Endothelial cell of umbilical vein (primary cell): Measurements from ENCODE around the gene SV2C. TPM values are rescaled to one million over a fixed set of nuclear protein-coding genes. Genes with fewer than 3 reads are reported as not detected.
"Not testable (repeated sequence)": the region's sequence is repeated elsewhere in the genome, so short reads cannot be mapped to it uniquely, and the experiment has no call there.

Source experiments
- BruUV-seq: library from RNA; stranded (reverse); fragments of 400-500 nt; replicated peaks from 2 replicates; lab custom pipeline; 2021; lab: Mats Ljungman, UMichigan
- CTCF ChIA-PET: fragments of 300-600, 350-600 bp; sonication (Branson Sonifier 250); formaldehyde crosslinking; loops from one replicate; lab custom pipeline; 2021; ENCODE audit warnings: antibody characterized with exemption, inconsistent platforms; lab: Charles Lee
- POLR2A ChIA-PET: fragments of 300-600, 350-600 bp; sonication (Branson Sonifier 250); formaldehyde crosslinking; loops from one replicate; lab custom pipeline; 2021; ENCODE audit warnings: antibody characterized with exemption, inconsistent platforms; lab: Charles Lee
- DNase-seq: peaks from one replicate; pipeline ENCODE4 v3.0.0-alpha.2; 2011; ENCODE audit warnings: low read depth, low spot score
- FAIRE-seq: peaks from 2 replicates; lab custom pipeline; 2011; peaks lifted over from hg19 to GRCh38; lab: Jason Lieb, UNC
- H2AFZ ChIP-seq: 2 replicates; pipeline ENCODE4 v1.6.0; 2012; ENCODE audit warnings: low read depth, low read length, control low read depth, inconsistent platforms
- H3K27ac ChIP-seq: 2 replicates; pipeline ENCODE4 v1.5.1; 2011; ENCODE audit warnings: low read depth, mild to moderate bottlenecking, control low read depth, low read length, moderate library complexity; ENCODE audit not compliant: insufficient read depth
- H3K27me3 ChIP-seq, 2 experiments: 2 replicates each; pipeline versions ENCODE4 v1.6.0 to v1.6.1; 2011; ENCODE audit warnings: low read length in 2 of 2, mixed read lengths in 1 of 2; ENCODE audit not compliant: control insufficient read depth in 2 of 2, insufficient read depth in 2 of 2
- H3K36me3 ChIP-seq, 2 experiments: 2 replicates in 1 of 2; 3 replicates in 1 of 2; pipeline ENCODE4 v1.5.1; 2011; ENCODE audit warnings: low read length in 2 of 2, mild to moderate bottlenecking in 1 of 2, moderate library complexity in 1 of 2; ENCODE audit not compliant: control insufficient read depth in 2 of 2, insufficient read depth in 2 of 2; ENCODE audit errors: extremely low read depth in 1 of 2
- H3K4me1 ChIP-seq: 3 replicates; pipeline ENCODE4 v1.5.1; 2011; ENCODE audit warnings: mild to moderate bottlenecking, low read length; ENCODE audit not compliant: control insufficient read depth, insufficient read depth; ENCODE audit errors: extremely low read depth
- H3K4me2 ChIP-seq: 2 replicates; pipeline ENCODE4 v1.6.1; 2011; ENCODE audit warnings: low read length, control low read depth, mixed read lengths; ENCODE audit not compliant: insufficient read depth
- H3K4me3 ChIP-seq, 3 experiments: fragments of 200-600 bp in 1 of 3; sonication (generic), shearing (Covaris generic) in 1 of 3; replicated peaks in 1 of 3; 2 replicates each; pipeline ENCODE4 v1.5.1; 2011 to 2016; ENCODE audit warnings: control low read depth in 3 of 3, low read length in 3 of 3, mild to moderate bottlenecking in 2 of 3, inconsistent platforms in 1 of 3, low read depth in 1 of 3, moderate library complexity in 1 of 3; ENCODE audit not compliant: insufficient read depth in 1 of 3
- H3K79me2 ChIP-seq: 2 replicates; pipeline ENCODE4 v1.6.0; 2012; ENCODE audit warnings: low read length, inconsistent platforms; ENCODE audit not compliant: control insufficient read depth, insufficient read depth
- H3K9ac ChIP-seq: replicated peaks from 2 replicates; pipeline ENCODE3; 2011; ENCODE audit warnings: low read length, control low read depth; ENCODE audit not compliant: insufficient read depth; ENCODE audit errors: extremely low read depth
- H3K9me1 ChIP-seq: replicated peaks from 3 replicates; pipeline ENCODE4 v1.6.0; 2011; ENCODE audit warnings: mild to moderate bottlenecking, low read length; ENCODE audit not compliant: control insufficient read depth, insufficient read depth; ENCODE audit errors: extremely low read depth
- H3K9me3 ChIP-seq: replicated peaks from 2 replicates; pipeline ENCODE4 v1.5.1; 2012; ENCODE audit warnings: low read length, inconsistent platforms; ENCODE audit not compliant: control insufficient read depth, insufficient read depth
- H4K20me1 ChIP-seq: replicated peaks from 2 replicates; pipeline ENCODE3; 2011; ENCODE audit warnings: mild to moderate bottlenecking, low read length; ENCODE audit not compliant: control insufficient read depth, insufficient read depth; ENCODE audit errors: extremely low read depth
- CTCF ChIP-seq, 2 donors: IDR thresholded peaks; 1 replicate in 1 of 2; 2 replicates in 1 of 2; pipeline ENCODE4 v1.5.1; 2011; ENCODE audit warnings: low read length in 2 of 2, mild to moderate bottlenecking in 2 of 2, moderate library complexity in 2 of 2, control low read depth in 1 of 2, inconsistent platforms in 1 of 2, low read depth in 1 of 2; ENCODE audit not compliant: insufficient read depth in 1 of 2; ENCODE audit errors: extremely low read depth in 1 of 2
- EZH2 ChIP-seq: IDR thresholded peaks from 2 replicates; pipeline ENCODE4 v1.6.1; 2012; ENCODE audit warnings: borderline replicate concordance, low read depth, mild to moderate bottlenecking, moderate library complexity, low read length, inconsistent platforms; ENCODE audit not compliant: severe bottlenecking
- FOS ChIP-seq: IDR thresholded peaks from 2 replicates; pipeline ENCODE4 v1.6.1; 2011; ENCODE audit warnings: mild to moderate bottlenecking, low read length, moderate library complexity, borderline replicate concordance; ENCODE audit not compliant: insufficient read depth
- JUN ChIP-seq: IDR thresholded peaks from 2 replicates; pipeline ENCODE4 v1.6.1; 2011; ENCODE audit warnings: borderline replicate concordance, low read depth; ENCODE audit not compliant: insufficient read length, insufficient read depth
- POLR2A ChIP-seq: IDR thresholded peaks from 2 replicates; pipeline ENCODE4 v1.6.1; 2012; ENCODE audit warnings: low read depth, mild to moderate bottlenecking, control low read depth, low read length
- POLR2AphosphoS5 ChIP-seq: IDR thresholded peaks from 2 replicates; pipeline ENCODE4 v1.6.1; 2012; ENCODE audit warnings: low read depth, mild to moderate bottlenecking, control low read depth, low read length, moderate library complexity; ENCODE audit not compliant: insufficient read depth
- dilution Hi-C: fragments of 300-500 bp; cut with MboI; formaldehyde crosslinking; loops from one replicate; pipeline ENCODE4 v1.15.0; 2019; ENCODE audit warnings: low sequenced_read_pairs; ENCODE audit not compliant: extremely low pct_ligation_motif_present
- intact Hi-C: fragments of 100-400 bp; cut with micrococcal nuclease; formaldehyde crosslinking; loops from one replicate; pipeline ENCODE4 v1.10.0; 2022
- polyA plus RNA-seq, 4 experiments: library from polyadenylated mRNA; depleted of rRNA in 3 of 4; stranded (reverse) in 3 of 4; unstranded in 1 of 4; fragments of >200 nt; gene quantifications; 2 replicates each; pipeline versions ENCODE4 v1.2.1 to v1.2.3, GENCODE V29; 2011 to 2012; ENCODE audit warnings: missing spikeins in 1 of 4
- total RNA-seq: library from RNA; stranded (reverse); gene quantifications from 2 replicates; pipeline ENCODE4 v1.2.3, GENCODE V29; 2021
- TF ChIP-seq, protein P1 (sequence below): IDR thresholded peaks from 2 replicates; pipeline ENCODE4 v1.6.1; 2011; ENCODE audit not compliant: insufficient read depth, insufficient read length

The SV2C gene
- total and polyA plus RNA-seq, 2 donors (not counting 3 experiments of a cell fraction or from before 2014, with no cell fraction given) = not detected

GRCh38 chr5:76334574-76334973 lies 251.4 kb downstream of the SV2C start:
- no peaks in the 10 kb centered on the region for H3K4me1 ChIP-seq
- no peaks in the 10 kb centered on the region for H4K20me1 ChIP-seq
- no peaks in the 10 kb centered on the region for H3K9me1 ChIP-seq
- no peak overlapping the region for H3K4me3 ChIP-seq
- no peak overlapping the region for H3K27ac ChIP-seq
- peaks cover 0 to 2% of the 10 kb centered on the region in 2 experiments for H3K27me3 ChIP-seq
- CTCF ChIA-PET = interaction anchor here (1.2 kb wide), 1 partner anchor 8 kb away, joined by 3 read pairs; no protein-coding TSS in a partner anchor
- POLR2A ChIA-PET = no interaction called here
- intact Hi-C loops (no loop called here), dilution Hi-C loops (no loop called here)
- H3K9ac ChIP-seq = no peak overlapping the region
- DNase-seq = no peak
- BruUV-seq = no TSS peak
- H3K9me3 ChIP-seq = no peaks in the 10 kb centered on the region
- H3K79me2 ChIP-seq = no peaks in the 10 kb centered on the region
- TF ChIP-seq CTCF (IDR thresholded peaks at IDR 0.05; ENCODE audit: extremely low read depth in 1 of 2, insufficient read depth in 1 of 2, low read depth in 1 of 2, low read length in 2 of 2) (no peak), POLR2AphosphoS5 (no peak), JUN (no peak), POLR2A (no peak), FOS (no peak), EZH2 (no peak)
- TF ChIP-seq, protein P1, sequence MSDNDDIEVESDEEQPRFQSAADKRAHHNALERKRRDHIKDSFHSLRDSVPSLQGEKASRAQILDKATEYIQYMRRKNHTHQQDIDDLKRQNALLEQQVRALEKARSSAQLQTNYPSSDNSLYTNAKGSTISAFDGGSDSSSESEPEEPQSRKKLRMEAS = no peak
- no peaks in the 10 kb centered on the region for H3K36me3 ChIP-seq
- H2AFZ ChIP-seq = no peak overlapping the region
- no peak for FAIRE-seq
- no peak overlapping the region for H3K4me2 ChIP-seq

DNA sequence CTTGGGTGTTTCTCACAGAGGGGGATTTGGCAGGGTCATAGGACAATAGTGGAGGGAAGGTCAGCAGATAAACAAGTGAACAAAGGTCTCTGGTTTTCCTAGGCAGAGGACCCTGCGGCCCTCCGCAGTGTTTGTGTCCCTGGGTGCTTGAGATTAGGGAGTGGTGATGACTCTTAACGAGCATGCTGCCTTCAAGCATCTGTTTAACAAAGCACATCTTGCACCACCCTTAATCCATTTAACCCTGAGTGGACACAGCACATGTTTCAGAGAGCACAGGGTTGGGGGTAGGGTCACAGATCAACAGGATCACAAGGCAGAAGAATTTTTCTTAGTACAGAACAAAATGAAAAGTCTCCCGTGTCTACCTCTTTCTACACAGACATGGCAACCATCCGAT lies 252.3 kb downstream of the SV2C start:
- FAIRE-seq, H3K9me1 ChIP-seq: not testable (repeated sequence)
- CTCF ChIA-PET = interaction anchor here (1.2 kb wide), 1 partner anchor 9 kb away, joined by 3 read pairs; no protein-coding TSS in a partner anchor

GRCh38 chr5:76336253-76336809 lies 253.1 kb downstream of the SV2C start:
- POLR2A ChIA-PET, H3K9me1 ChIP-seq, CTCF ChIA-PET, H4K20me1 ChIP-seq, intact Hi-C loops, BruUV-seq, H3K27me3 ChIP-seq, H3K9ac ChIP-seq, FAIRE-seq, H3K4me3 ChIP-seq, H3K4me1 ChIP-seq, dilution Hi-C loops, DNase-seq, H3K4me2 ChIP-seq, H3K27ac ChIP-seq, H2AFZ ChIP-seq, H3K36me3 ChIP-seq, H3K9me3 ChIP-seq, H3K79me2 ChIP-seq: not testable (repeated sequence)

More for the DNA sequence above, 252.3 kb downstream of the SV2C start:
- H3K4me3 ChIP-seq, POLR2A ChIA-PET, DNase-seq, dilution Hi-C loops, H3K27me3 ChIP-seq, H3K9ac ChIP-seq, H2AFZ ChIP-seq, H3K36me3 ChIP-seq, H3K9me3 ChIP-seq, H3K27ac ChIP-seq, intact Hi-C loops, H3K79me2 ChIP-seq, H3K4me1 ChIP-seq, H3K4me2 ChIP-seq, H4K20me1 ChIP-seq, BruUV-seq: not testable (repeated sequence)
